GM23248 (cell line): ENCODE results near the gene ITPRIPL1. TPM values are rescaled to one million over a fixed set of nuclear protein-coding genes. Genes with fewer than 3 reads are reported as not detected.
A peak's percentile ranks its signal among the peaks of the same experiment; 100 is the strongest.

Source experiments
- DNase-seq: peaks from one replicate; pipeline ENCODE4 v3.0.0-alpha.2; 2015
- H2AFZ ChIP-seq: fragments of 200-600 bp; sonication (generic); 2 replicates; pipeline ENCODE4 v1.6.1; 2016; ENCODE audit warnings: antibody characterized with exemption
- H3F3A ChIP-seq: fragments of 200-600 bp; sonication (generic); 2 replicates; pipeline ENCODE4 v1.6.1; 2016; ENCODE audit warnings: mild to moderate bottlenecking, antibody characterized with exemption, mixed run types; ENCODE audit not compliant: insufficient read depth
- H3K27ac ChIP-seq: fragments of 200-600 bp; sonication (generic); 2 replicates; pipeline ENCODE4 v1.5.1; 2016; ENCODE audit warnings: mild to moderate bottlenecking
- H3K27me3 ChIP-seq: fragments of 200-600 bp; sonication (generic); replicated peaks from 2 replicates; pipeline ENCODE4 v1.6.1; 2016; ENCODE audit warnings: mild to moderate bottlenecking; ENCODE audit not compliant: insufficient read depth
- H3K36me3 ChIP-seq: fragments of 200-600 bp; sonication (generic); 2 replicates; pipeline ENCODE4 v1.6.1; 2016; ENCODE audit warnings: low read depth, mild to moderate bottlenecking
- H3K4me1 ChIP-seq: fragments of 200-600 bp; sonication (generic); 2 replicates; pipeline ENCODE4 v1.6.1; 2016; ENCODE audit warnings: mild to moderate bottlenecking; ENCODE audit not compliant: insufficient read depth
- H3K4me2 ChIP-seq: fragments of 200-600 bp; sonication (generic); one replicate; pipeline ENCODE4 v1.6.1; 2016; ENCODE audit warnings: mild to moderate bottlenecking; ENCODE audit not compliant: unreplicated experiment
- H3K4me3 ChIP-seq: fragments of 200-600 bp; sonication (generic); 2 replicates; pipeline ENCODE4 v1.5.1; 2016; ENCODE audit warnings: mild to moderate bottlenecking
- H3K79me2 ChIP-seq: fragments of 200-600 bp; sonication (generic); 2 replicates; pipeline ENCODE4 v1.6.1; 2016; ENCODE audit warnings: mild to moderate bottlenecking; ENCODE audit not compliant: insufficient read depth
- H3K9ac ChIP-seq: fragments of 200-600 bp; sonication (generic); 2 replicates; pipeline ENCODE4 v1.6.1; 2016; ENCODE audit warnings: mild to moderate bottlenecking
- H3K9me2 ChIP-seq: fragments of 200-600 bp; sonication (generic); 2 replicates; pipeline ENCODE4 v1.6.1; 2016; ENCODE audit warnings: mixed run types, mild to moderate bottlenecking, moderate library complexity; ENCODE audit not compliant: insufficient read depth
- H3K9me3 ChIP-seq: fragments of 200-600 bp; sonication (generic); one replicate; pipeline ENCODE4 v1.6.1; 2017; ENCODE audit warnings: low read depth
- H4K20me1 ChIP-seq: fragments of 200-600 bp; sonication (generic); 2 replicates; pipeline ENCODE4 v1.6.0; 2016; ENCODE audit not compliant: insufficient read depth
- EZH2 ChIP-seq: fragments of 200-600 bp; sonication (generic); IDR thresholded peaks from 2 replicates; pipeline ENCODE4 v1.6.1; 2018; ENCODE audit warnings: antibody characterized with exemption, mild to moderate bottlenecking; ENCODE audit not compliant: insufficient read depth, poor library complexity, severe bottlenecking
- EZH2phosphoT487 ChIP-seq: fragments of 200-600 bp; sonication (generic); IDR thresholded peaks from 2 replicates; pipeline ENCODE4 v1.6.1; 2018; ENCODE audit warnings: antibody characterized with exemption, moderate library complexity, mild to moderate bottlenecking, low read depth; ENCODE audit not compliant: insufficient read depth
- WGBS, 2 experiments: methylation state at CpG; one replicate each; pipeline ENCODE4 v1.1.6; 2015 to 2017; ENCODE audit warnings: low lambda C conversion rate in 2 of 2, low coverage in 1 of 2; ENCODE audit errors: missing lambda C conversion rate in 2 of 2; 5-methylcytosine and 5-hydroxymethylcytosine counted together
- in situ Hi-C: fragments of 300-500 bp; cut with MboI; formaldehyde crosslinking; loops from 2 replicates; pipeline ENCODE4 v1.15.0; 2020
- polyA plus RNA-seq: library from polyadenylated mRNA; unstranded; fragments of >200 nt; fragmentation: Nextera tagmentation; extraction: Ambion mirVana; gene quantifications from 2 replicates; pipeline ENCODE4 v1.2.1, GENCODE V29; 2016
- total RNA-seq: library from RNA; depleted of rRNA; stranded (reverse); fragments of >200 nt; shearing (Covaris generic); gene quantifications from 2 replicates; pipeline ENCODE4 v1.2.3, GENCODE V29; 2014

ITPRIPL1 gene
- total and polyA plus RNA-seq, 2 experiments from 2014 or later = 0.19 to 0.32 TPM

DNA sequence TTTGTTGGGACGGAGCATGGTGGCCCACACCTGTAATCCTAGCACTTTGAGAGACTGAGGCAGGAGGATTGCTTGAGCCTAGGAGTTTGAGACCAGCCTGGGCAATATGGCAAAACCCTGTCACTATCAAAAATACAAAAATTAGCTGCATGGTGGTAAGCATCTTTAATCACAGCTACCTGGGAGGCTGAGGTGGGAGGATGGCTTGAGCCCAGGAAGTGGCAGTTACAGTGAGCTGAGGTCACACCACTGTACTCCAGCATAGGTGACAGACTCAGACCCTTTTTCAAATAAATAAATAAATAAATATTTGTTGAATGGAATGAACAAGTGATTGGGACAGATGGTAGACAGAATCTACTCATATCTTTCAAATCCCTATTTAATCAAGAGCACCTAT, 5.7 kb upstream of the ITPRIPL1 start:
- Histone ChIP-seq H3K9me3 (no peaks in the 10 kb centered on the region), H3K27ac (no peak overlapping the region), H3F3A (peaks cover 23% of the 10 kb centered on the region; the same call in 1 of the 2 replicates), H3K4me1 (peaks cover 7% of the 10 kb centered on the region), H3K4me3 (no peak overlapping the region), H3K9me2 (no peaks in the 10 kb centered on the region), H3K4me2 (no peak overlapping the region), H2AFZ (no peak overlapping the region), H3K36me3 (no peaks in the 10 kb centered on the region), H3K9ac (no peak overlapping the region), H4K20me1 (no peaks in the 10 kb centered on the region), H3K27me3 (peaks cover 22% of the 10 kb centered on the region; the same call in 1 of the 2 replicates), H3K79me2 (no peaks in the 10 kb centered on the region)
- TF ChIP-seq EZH2phosphoT487 = no peak
- TF ChIP-seq EZH2 = no peak
- WGBS, 2 experiments = 62 to 72% methylated on average over 1 of the region's 1 CpG
- in situ Hi-C loops = no loop called here
- no peak for DNase-seq

DNA sequence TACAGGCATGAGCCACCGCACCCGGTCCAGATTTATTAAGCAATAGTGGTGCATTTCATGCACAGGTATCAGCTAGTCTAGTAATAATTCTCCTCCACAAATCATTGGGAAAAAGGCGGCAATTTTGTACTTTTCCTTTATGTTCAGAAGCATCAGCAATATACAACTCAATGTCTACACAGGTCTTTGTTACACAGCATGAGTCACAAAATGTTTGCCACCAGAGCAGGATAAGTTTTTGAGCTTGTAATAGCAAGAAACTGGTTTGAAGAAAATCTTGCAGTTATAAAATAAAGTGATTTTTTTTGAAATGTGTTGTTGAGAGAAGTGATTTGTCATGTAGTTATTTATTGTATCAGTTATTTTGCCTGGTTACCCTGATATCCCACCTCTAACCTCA, 4.8 kb upstream of the ITPRIPL1 start:
- Histone ChIP-seq H3K27ac (no peak overlapping the region), H3K79me2 (no peaks in the 10 kb centered on the region), H3K4me1 (peaks cover 7% of the 10 kb centered on the region), H2AFZ (no peak overlapping the region), H3F3A (0 out of 2 replicates have a peak, but pooled peaks cover 16% of the 10 kb centered on the region), H3K36me3 (no peaks in the 10 kb centered on the region), H3K27me3 (peaks cover 24% of the 10 kb centered on the region; the same call in 1 of the 2 replicates), H3K9ac (no peak overlapping the region), H3K4me3 (no peak overlapping the region), H3K4me2 (no peak overlapping the region), H3K9me2 (no peaks in the 10 kb centered on the region), H4K20me1 (no peaks in the 10 kb centered on the region), H3K9me3 (no peaks in the 10 kb centered on the region)
- 91 to 97% methylated on average over 3 of the region's 3 CpGs for WGBS, 2 experiments
- no peak for DNase-seq
- in situ Hi-C loops = no loop called here
- no peak for TF ChIP-seq EZH2phosphoT487
- TF ChIP-seq EZH2 = no peak

DNA sequence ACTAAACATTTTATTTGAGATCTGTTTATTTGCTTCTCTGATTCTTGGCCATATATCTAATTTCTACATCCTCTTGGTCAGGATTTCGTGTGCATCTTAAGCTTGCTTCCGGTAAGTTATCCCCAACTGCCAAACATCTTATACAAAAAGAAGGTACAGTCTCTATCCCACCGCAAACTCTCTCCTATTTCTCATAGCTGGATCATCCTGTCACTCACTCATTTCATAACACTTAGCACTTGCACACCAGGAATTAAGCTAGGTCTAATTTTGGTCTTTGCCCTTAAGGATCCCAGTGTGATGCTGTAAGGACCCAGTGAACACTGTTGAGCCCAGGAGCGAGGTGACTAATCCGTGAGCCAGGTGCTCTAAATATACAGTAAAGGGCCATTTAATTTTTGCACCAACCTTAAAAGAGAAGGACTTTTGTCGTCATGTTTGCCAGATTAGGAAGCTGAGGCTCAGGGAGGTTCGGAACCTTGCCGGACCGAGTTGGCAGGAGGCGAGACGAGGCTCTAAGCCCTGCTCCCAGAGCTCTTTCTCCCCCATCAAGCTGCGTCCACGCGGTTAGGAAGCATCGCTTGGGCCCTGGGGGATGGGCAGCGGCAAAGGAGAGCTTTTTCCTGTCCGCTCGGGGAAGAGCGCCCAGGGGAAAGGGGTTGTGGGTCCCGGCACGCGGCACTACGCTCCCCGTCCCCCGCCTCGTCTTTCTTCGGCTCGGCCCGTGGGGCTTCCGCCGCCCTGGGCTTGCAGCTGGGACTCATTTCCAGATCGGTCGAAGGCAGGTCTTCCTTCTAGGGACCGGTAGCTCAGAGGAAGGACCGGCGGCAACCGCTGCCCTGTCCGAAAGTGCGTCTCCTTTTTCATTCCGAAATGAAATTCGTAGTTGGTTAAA, 4.1 kb upstream of the ITPRIPL1 start:
- Histone ChIP-seq H3K27me3 (peaks cover 24% of the 10 kb centered on the region; the same call in 1 of the 2 replicates), H3K79me2 (no peaks in the 10 kb centered on the region), H3K36me3 (no peaks in the 10 kb centered on the region), H3K9me3 (no peaks in the 10 kb centered on the region), H3K4me3 (peak overlapping the region; percentile 82), H4K20me1 (no peaks in the 10 kb centered on the region), H2AFZ (peak overlapping the region; percentile 93), H3K4me1 (peaks cover 2% of the 10 kb centered on the region), H3K9ac (peak overlapping the region; percentile 52), H3K27ac (no peak overlapping the region), H3K4me2 (peak overlapping the region; percentile 97), H3F3A (0 out of 2 replicates have a peak, but pooled peaks cover 10% of the 10 kb centered on the region), H3K9me2 (no peaks in the 10 kb centered on the region)
- DNase-seq = no peak
- in situ Hi-C loops = no loop called here
- no peak for TF ChIP-seq EZH2phosphoT487
- TF ChIP-seq EZH2 = no peak
- WGBS, 2 experiments = 4% methylated on average over 39 to 41 of the region's 41 CpGs

DNA sequence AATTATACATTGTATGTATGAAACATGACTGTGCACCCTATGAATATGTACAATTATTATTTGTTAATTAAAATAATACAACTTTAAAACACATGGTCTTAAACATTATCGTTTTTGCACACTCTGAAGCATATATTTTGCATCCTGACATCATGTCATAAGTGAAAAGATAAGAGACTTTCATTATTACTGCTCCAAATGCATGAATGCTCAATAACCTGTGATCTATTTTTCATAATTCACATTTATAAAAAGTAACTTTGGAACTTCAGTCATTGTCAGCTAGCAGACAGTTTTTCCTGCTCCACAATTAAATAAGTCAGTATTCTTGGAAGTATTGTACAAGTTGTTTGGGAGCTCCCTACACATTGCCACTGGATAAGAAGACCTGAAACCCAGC, 1.3 kb upstream of the ITPRIPL1 start:
- Histone ChIP-seq H4K20me1 (no peaks in the 10 kb centered on the region), H3K4me2 (no peak overlapping the region)
- in situ Hi-C loops = no loop called here

More for the DNA sequence above, 1.3 kb upstream of the ITPRIPL1 start:
- Histone ChIP-seq H3K36me3 (no peaks in the 10 kb centered on the region), H3K9me2 (no peaks in the 10 kb centered on the region), H3K4me3 (no peak overlapping the region), H3K9me3 (no peaks in the 10 kb centered on the region), H3K79me2 (no peaks in the 10 kb centered on the region), H2AFZ (no peak overlapping the region), H3K27ac (no peak overlapping the region), H3F3A (0 out of 2 replicates have a peak, but pooled peaks cover 7% of the 10 kb centered on the region), H3K4me1 (no peaks in the 10 kb centered on the region), H3K9ac (no peak overlapping the region), H3K27me3 (peaks cover 24% of the 10 kb centered on the region; the same call in 1 of the 2 replicates)
- DNase-seq = no peak
- TF ChIP-seq EZH2phosphoT487 = no peak
- TF ChIP-seq EZH2 = no peak
- 93 to 98% methylated on average over 1 of the region's 1 CpG for WGBS, 2 experiments
